ENCODE results near the gene ZMYND11. TPM values are rescaled to one million over a fixed set of nuclear protein-coding genes. Genes with fewer than 3 reads are reported as not detected.

The ZMYND11 gene
- polyA plus RNA-seq, 3 donors, result 7.0 to 11.8 (median 8.8) TPM

DNA sequence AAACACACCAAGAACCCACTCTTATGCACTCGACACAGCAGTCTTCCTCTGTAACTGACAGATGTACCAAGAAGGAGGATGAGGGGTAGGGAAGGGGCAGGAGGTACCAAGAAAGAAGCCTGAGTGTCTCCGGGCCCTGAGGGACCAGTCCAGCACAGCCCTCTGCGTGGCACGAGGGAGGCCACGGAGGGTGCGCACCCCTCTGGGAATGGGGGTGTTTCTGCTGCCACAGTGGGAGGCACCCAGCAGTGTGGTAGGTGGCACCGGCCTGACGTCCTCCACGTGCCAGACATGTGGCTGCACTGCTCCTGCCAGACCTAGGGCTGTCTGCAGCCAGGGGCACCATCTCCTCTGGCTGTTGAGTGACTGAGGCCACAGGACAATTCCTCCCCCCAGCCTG is 154.3 kb downstream of the ZMYND11 start:
- Histone ChIP-seq H3K27ac (ENCODE audit: low read depth in 1 of 2, low read length in 2 of 2) (no peak overlapping the region), H3K4me3 (replicated peaks in 1 of 3; ENCODE audit: low read depth in 2 of 3, low read length in 3 of 3) (no peak overlapping the region), H2AFZ (ENCODE audit: insufficient read depth, low read depth, low read length, poor library complexity, severe bottlenecking) (no peak overlapping the region), H3K4me1 (ENCODE audit: control insufficient read depth in 1 of 2, insufficient read depth in 2 of 2, low read length in 2 of 2) (no peaks in the 10 kb centered on the region), H4K20me1 (ENCODE audit: insufficient read depth, low read length) (no peaks in the 10 kb centered on the region), H3K4me2 (replicated peaks; ENCODE audit: extremely low read depth, low read length, poor library complexity, severe bottlenecking) (no peak overlapping the region), H3K9ac (ENCODE audit: insufficient read depth, low read length, poor library complexity, severe bottlenecking) (no peak overlapping the region), H3K79me2 (ENCODE audit: insufficient read depth, low read length) (no peaks in the 10 kb centered on the region), H3K27me3 (ENCODE audit: control insufficient read depth in 2 of 2, insufficient read depth in 2 of 2, low read length in 2 of 2) (no peaks in the 10 kb centered on the region), H3K36me3 (replicated peaks in 1 of 2; ENCODE audit: control insufficient read depth in 1 of 2, insufficient read depth in 2 of 2, low read length in 2 of 2) (no peaks in the 10 kb centered on the region), H3K9me3 (replicated peaks in 1 of 2; ENCODE audit: control insufficient read depth in 1 of 2, insufficient read depth in 1 of 2, low read length in 2 of 2) (no peaks in the 10 kb centered on the region)
- no peaks in the 10 kb centered on the region for H3K9me3 Mint-ChIP-seq
- intact Hi-C loops (cut with micrococcal nuclease), result no loop called here
- H3K27me3 Mint-ChIP-seq (ENCODE audit: low read depth in 3 of 3), result peaks cover 2 to 6% (median 4%) of the 10 kb centered on the region in 3 donors
- no peaks in the 10 kb centered on the region for H3K36me3 Mint-ChIP-seq
- H3K4me3 Mint-ChIP-seq, result no peak overlapping the region
- no peak for TF ChIP-seq CTCF (IDR thresholded peaks at IDR 0.05)
- 96% methylated on average over 8 of the region's 9 CpGs for WGBS (ENCODE audit: insufficient coverage)
- peak overlapping the region in 1 of 7 donors; percentile 30 for H3K27ac Mint-ChIP-seq
- H3K4me1 Mint-ChIP-seq, result peaks cover 7% of the 10 kb centered on the region
- no peak for DNase-seq

DNA sequence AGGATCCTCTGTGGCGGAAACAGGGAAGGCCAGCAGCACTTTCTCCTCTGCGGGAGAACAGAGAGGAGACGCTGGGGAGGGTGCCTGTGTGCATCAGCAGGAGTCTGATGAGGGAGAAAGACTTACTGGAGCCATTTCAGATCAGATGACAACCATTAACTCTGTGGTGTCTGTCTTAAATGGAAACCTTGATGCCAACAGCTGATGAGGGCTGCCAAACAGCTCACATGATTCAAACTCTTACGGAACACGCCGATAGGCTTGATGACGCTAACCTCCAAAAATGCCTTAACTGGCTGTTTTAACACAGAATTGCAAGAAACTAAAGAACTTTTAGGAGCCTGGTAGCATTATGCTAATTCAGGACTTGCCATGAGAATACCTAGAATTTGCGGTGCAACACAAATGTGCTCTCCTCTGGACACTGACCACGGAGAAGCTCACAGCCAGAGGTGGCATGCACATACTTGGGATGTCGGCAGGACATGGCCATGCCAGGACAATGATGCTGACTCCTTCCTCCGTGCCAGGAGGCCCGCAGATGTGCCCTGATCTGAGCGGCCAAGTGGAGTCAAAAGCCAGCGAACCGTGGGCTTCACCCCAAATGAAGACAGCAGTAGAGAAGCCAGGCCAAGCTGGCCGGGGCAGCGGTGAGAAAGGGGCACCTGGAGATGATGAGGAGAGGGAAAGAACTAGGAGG is 154.9 kb downstream of the ZMYND11 start:
- TF ChIP-seq CTCF (IDR thresholded peaks at IDR 0.05), result no peak
- no peak overlapping the region for H3K27ac Mint-ChIP-seq

More for the DNA sequence above, 154.9 kb downstream of the ZMYND11 start:
- 93% methylated on average over 14 of the region's 17 CpGs for WGBS (ENCODE audit: insufficient coverage)
- H3K4me1 ChIP-seq (ENCODE audit: control insufficient read depth in 1 of 2, insufficient read depth in 2 of 2, low read length in 2 of 2), result no peaks in the 10 kb centered on the region
- H3K4me3 Mint-ChIP-seq, result no peak overlapping the region
- intact Hi-C loops (cut with micrococcal nuclease), result no loop called here
- H3K27me3 Mint-ChIP-seq (ENCODE audit: low read depth in 3 of 3), result peaks cover 2 to 7% (median 4%) of the 10 kb centered on the region in 3 donors
- H2AFZ ChIP-seq (ENCODE audit: insufficient read depth, low read depth, low read length, poor library complexity, severe bottlenecking), result no peak overlapping the region
- no peaks in the 10 kb centered on the region for H4K20me1 ChIP-seq (ENCODE audit: insufficient read depth, low read length)
- H3K27me3 ChIP-seq (ENCODE audit: control insufficient read depth in 2 of 2, insufficient read depth in 2 of 2, low read length in 2 of 2), result no peaks in the 10 kb centered on the region
- no peak overlapping the region for H3K9ac ChIP-seq (ENCODE audit: insufficient read depth, low read length, poor library complexity, severe bottlenecking)
- H3K9me3 Mint-ChIP-seq, result peaks cover 0 to under 1% (median 0%) of the 10 kb centered on the region in 7 donors
- H3K4me3 ChIP-seq (replicated peaks in 1 of 3; ENCODE audit: low read depth in 2 of 3, low read length in 3 of 3), result no peak overlapping the region
- H3K79me2 ChIP-seq (ENCODE audit: insufficient read depth, low read length), result no peaks in the 10 kb centered on the region
- no peak overlapping the region for H3K4me2 ChIP-seq (replicated peaks; ENCODE audit: extremely low read depth, low read length, poor library complexity, severe bottlenecking)
- no peaks in the 10 kb centered on the region for H3K9me3 ChIP-seq (replicated peaks in 1 of 2; ENCODE audit: control insufficient read depth in 1 of 2, insufficient read depth in 1 of 2, low read length in 2 of 2)
- peaks cover 4% of the 10 kb centered on the region for H3K4me1 Mint-ChIP-seq
- H3K36me3 ChIP-seq (replicated peaks in 1 of 2; ENCODE audit: control insufficient read depth in 1 of 2, insufficient read depth in 2 of 2, low read length in 2 of 2), result no peaks in the 10 kb centered on the region
- H3K36me3 Mint-ChIP-seq, result no peaks in the 10 kb centered on the region
- DNase-seq, result no peak
- no peak overlapping the region for H3K27ac ChIP-seq (ENCODE audit: low read depth in 1 of 2, low read length in 2 of 2)
